Lower lobe of right lung (tissue), 2 donors: ENCODE measurements around the gene TMEM43. TPM values are rescaled to one million over a fixed set of nuclear protein-coding genes. Genes with fewer than 3 reads are reported as not detected.
A peak's percentile ranks its signal among the peaks of the same experiment; 100 is the strongest.

Experiments
- ATAC-seq, 2 donors: fragments of 200-7000 bp; cut with Tn5 transposase; one replicate each; pipeline ENCODE4 v1.9.1; 2020 to 2022; ENCODE audit warnings: mild to moderate bottlenecking in 2 of 2, moderate library complexity in 2 of 2
- DNase-seq: peaks from one replicate; pipeline ENCODE4 v3.0.0-alpha.2; 2020
- H3K27ac ChIP-seq: fragments of 200-600 bp; one replicate; pipeline ENCODE4 v1.8.0; 2022
- H3K27me3 ChIP-seq: fragments of 200-600 bp; one replicate; pipeline ENCODE4 v1.8.0; 2022; ENCODE audit warnings: low read depth
- H3K36me3 ChIP-seq: fragments of 200-600 bp; one replicate; pipeline ENCODE4 v1.8.0; 2022; ENCODE audit warnings: mild to moderate bottlenecking
- H3K4me1 ChIP-seq: fragments of 200-600 bp; one replicate; pipeline ENCODE4 v1.8.0; 2022
- H3K4me3 ChIP-seq: fragments of 200-600 bp; one replicate; pipeline ENCODE4 v1.8.0; 2022; ENCODE audit warnings: mild to moderate bottlenecking
- H3K9me3 ChIP-seq: fragments of 200-600 bp; one replicate; pipeline ENCODE4 v1.8.0; 2022
- CTCF ChIP-seq: fragments of 200-600 bp; IDR thresholded peaks from one replicate; pipeline ENCODE4 v1.8.0; 2022; ENCODE audit warnings: antibody characterized with exemption, mild to moderate bottlenecking
- intact Hi-C: fragments of 100-400 bp; cut with DNase I; formaldehyde crosslinking; loops from one replicate; pipeline ENCODE4 v1.11.0; 2022
- total RNA-seq: library from RNA; stranded (reverse); fragmentation: NEBNext Ultra II Directional; extraction: Animal tissue kit (Norgen Biotek cat#: 25700); gene quantifications from one replicate; pipeline ENCODE4 v1.2.1, GENCODE V29; 2021
- donor health status: DM: no; HTN: yes; CAD: no; lungs with severe emphysema.

TMEM43 gene
- total RNA-seq, 1 donor from 2014 or later, result 73.7 TPM

- no peak for TF ChIP-seq CTCF
- Histone ChIP-seq H3K36me3 (peaks cover 99% of the 10 kb centered on the region), H3K27me3 (no peaks in the 10 kb centered on the region), H3K4me1 (peaks cover 9% of the 10 kb centered on the region), H3K9me3 (no peaks in the 10 kb centered on the region), H3K4me3 (no peak overlapping the region), H3K27ac (no peak overlapping the region)
- DNase-seq (no peak), ATAC-seq (no peak)
- intact Hi-C loops, result no loop called here
Observed at GRCh38 chr3:14137445-14137844, 12.6 kb downstream of the TMEM43 start.

GRCh38 chr3:14138109-14138877 lies 13.4 kb downstream of the TMEM43 start:
- Histone ChIP-seq H3K27me3 (no peaks in the 10 kb centered on the region), H3K36me3 (peaks cover 97% of the 10 kb centered on the region), H3K4me1 (peaks cover 17% of the 10 kb centered on the region), H3K9me3 (no peaks in the 10 kb centered on the region), H3K4me3 (no peak overlapping the region), H3K27ac (no peak overlapping the region)
- TF ChIP-seq CTCF, result no peak
- ATAC-seq (no peak), DNase-seq (no peak)
- intact Hi-C loops, result no loop called here

GRCh38 chr3:14138878-14139655 lies 14.2 kb downstream of the TMEM43 start:
- intact Hi-C loops, result no loop called here
- no peak for DNase-seq
- H3K27ac ChIP-seq, result no peak overlapping the region
- no peak for ATAC-seq
- no peak for TF ChIP-seq CTCF
- H3K27me3 ChIP-seq, result no peaks in the 10 kb centered on the region
- no peak overlapping the region for H3K4me3 ChIP-seq
- H3K9me3 ChIP-seq, result no peaks in the 10 kb centered on the region
- H3K36me3 ChIP-seq, result peaks cover 89% of the 10 kb centered on the region
- H3K4me1 ChIP-seq, result peaks cover 25% of the 10 kb centered on the region

DNA sequence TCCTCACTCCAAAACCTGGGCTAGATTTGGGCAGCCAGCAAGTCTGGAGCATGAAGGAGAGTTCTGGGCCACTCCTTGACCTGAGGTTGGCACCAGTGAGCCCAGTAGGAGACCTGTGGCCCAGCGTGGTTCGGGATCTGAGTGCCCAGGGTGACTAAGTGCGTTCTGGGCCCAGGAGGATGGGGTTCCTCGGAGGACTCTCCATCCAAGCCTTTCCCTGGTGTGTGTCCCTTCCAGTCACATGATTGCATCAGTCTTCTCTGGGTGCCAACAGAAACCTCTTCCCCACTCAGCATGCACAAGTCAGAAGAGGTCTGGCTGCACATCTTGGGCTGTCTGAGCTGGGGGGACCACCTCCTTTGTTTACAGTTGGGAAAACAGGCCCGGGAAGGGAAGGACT lies 14.9 kb downstream of the TMEM43 start:
- intact Hi-C loops, result no loop called here
- Histone ChIP-seq H3K36me3 (peaks cover 82% of the 10 kb centered on the region), H3K27ac (no peak overlapping the region), H3K27me3 (no peaks in the 10 kb centered on the region), H3K4me3 (no peak overlapping the region), H3K4me1 (peaks cover 30% of the 10 kb centered on the region), H3K9me3 (no peaks in the 10 kb centered on the region)
- no peak for TF ChIP-seq CTCF
- DNase-seq, result no peak
- ATAC-seq, result no peak

- Histone ChIP-seq H3K9me3 (no peaks in the 10 kb centered on the region), H3K27me3 (no peaks in the 10 kb centered on the region), H3K27ac (peak overlapping the region; percentile 14), H3K4me1 (peaks cover 39% of the 10 kb centered on the region), H3K36me3 (peaks cover 78% of the 10 kb centered on the region), H3K4me3 (no peak overlapping the region)
- intact Hi-C loops, result no loop called here
- TF ChIP-seq CTCF, result no peak
- no peak for ATAC-seq
- no peak for DNase-seq
Observed at GRCh38 chr3:14140668-14141067, 15.8 kb downstream of the TMEM43 start.
